Measurements from ENCODE around the gene SEC23IP.

SEC23IP gene

DNA sequence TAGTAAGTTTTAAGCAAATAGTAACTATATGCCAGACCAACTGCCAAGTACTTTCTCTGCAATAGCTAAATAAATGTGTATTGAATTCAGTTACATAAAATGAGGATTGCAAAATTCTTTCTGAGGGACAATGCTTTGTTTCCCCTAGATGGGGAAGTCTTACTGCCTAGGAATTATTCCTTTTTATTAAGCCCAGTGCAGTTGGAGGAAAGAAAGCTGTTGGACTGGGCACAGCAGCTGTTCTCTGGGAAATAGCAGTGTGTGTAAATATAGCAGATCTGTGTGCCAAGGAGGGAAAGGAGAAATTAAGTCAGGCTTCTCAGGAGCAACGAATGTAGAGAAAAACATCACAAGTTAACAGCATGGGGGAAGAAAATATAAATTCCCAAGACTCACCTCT lies 77.1 kb downstream of the SEC23IP start:
- Histone ChIP-seq H3K9me3 (replicated peaks; ENCODE audit: insufficient read depth, low read length) (no peaks in the 10 kb centered on the region), H3K9me2 (replicated peaks; ENCODE audit: insufficient read depth, low read length) (no peaks in the 10 kb centered on the region), H3K79me2 (ENCODE audit: low read length) (no peaks in the 10 kb centered on the region), H3F3A (ENCODE audit: insufficient read depth, low read length) (no peaks in the 10 kb centered on the region), H3K4me1 (ENCODE audit: low read length) (no peaks in the 10 kb centered on the region), H3K36me3 (replicated peaks; ENCODE audit: insufficient read depth, low read length) (no peaks in the 10 kb centered on the region), H3K9ac (ENCODE audit: low read length) (no peak overlapping the region), H3K27ac (ENCODE audit: low read length) (no peak overlapping the region), H2AFZ (ENCODE audit: low read length) (no peak overlapping the region), H3K4me2 (ENCODE audit: low read depth, low read length) (no peak overlapping the region), H3K27me3 (replicated peaks; ENCODE audit: insufficient read depth, low read length) (no peaks in the 10 kb centered on the region), H3K4me3 (ENCODE audit: low read length) (no peak overlapping the region), H4K20me1 (ENCODE audit: insufficient read depth, low read length) (no peaks in the 10 kb centered on the region)
- TF ChIP-seq, protein P1, sequence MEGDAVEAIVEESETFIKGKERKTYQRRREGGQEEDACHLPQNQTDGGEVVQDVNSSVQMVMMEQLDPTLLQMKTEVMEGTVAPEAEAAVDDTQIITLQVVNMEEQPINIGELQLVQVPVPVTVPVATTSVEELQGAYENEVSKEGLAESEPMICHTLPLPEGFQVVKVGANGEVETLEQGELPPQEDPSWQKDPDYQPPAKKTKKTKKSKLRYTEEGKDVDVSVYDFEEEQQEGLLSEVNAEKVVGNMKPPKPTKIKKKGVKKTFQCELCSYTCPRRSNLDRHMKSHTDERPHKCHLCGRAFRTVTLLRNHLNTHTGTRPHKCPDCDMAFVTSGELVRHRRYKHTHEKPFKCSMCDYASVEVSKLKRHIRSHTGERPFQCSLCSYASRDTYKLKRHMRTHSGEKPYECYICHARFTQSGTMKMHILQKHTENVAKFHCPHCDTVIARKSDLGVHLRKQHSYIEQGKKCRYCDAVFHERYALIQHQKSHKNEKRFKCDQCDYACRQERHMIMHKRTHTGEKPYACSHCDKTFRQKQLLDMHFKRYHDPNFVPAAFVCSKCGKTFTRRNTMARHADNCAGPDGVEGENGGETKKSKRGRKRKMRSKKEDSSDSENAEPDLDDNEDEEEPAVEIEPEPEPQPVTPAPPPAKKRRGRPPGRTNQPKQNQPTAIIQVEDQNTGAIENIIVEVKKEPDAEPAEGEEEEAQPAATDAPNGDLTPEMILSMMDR (IDR thresholded peaks at IDR 0.05; ENCODE audit: low read length) = no peak
- no peak for TF ChIP-seq EZH2phosphoT487 (IDR thresholded peaks at IDR 0.05; ENCODE audit: low read length)
- TF ChIP-seq EZH2 (optimal IDR thresholded peaks at IDR 0.05; ENCODE audit: low read depth, low read length) = no peak
- DNase-seq = no peak

DNA sequence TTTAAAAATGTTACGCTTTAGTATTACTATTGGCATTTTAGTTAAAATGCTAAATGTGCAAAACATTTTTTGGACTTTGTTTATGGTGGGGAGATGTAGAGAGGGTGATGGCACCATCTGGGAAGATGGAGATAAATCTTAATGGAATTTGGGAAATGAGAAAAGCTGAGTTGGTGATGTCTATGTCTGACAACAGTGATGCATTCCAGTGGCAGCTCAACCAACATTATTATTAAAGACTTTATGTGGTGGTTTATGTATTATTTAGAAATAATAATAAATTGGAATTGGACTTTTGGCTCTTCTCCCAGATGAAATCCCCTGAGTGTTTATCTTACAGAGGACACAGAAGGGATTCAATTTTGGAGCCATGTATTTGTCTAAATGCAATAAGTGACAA lies 77.6 kb downstream of the SEC23IP start:
- Histone ChIP-seq H4K20me1 (ENCODE audit: insufficient read depth, low read length) (no peaks in the 10 kb centered on the region), H3K9me3 (replicated peaks; ENCODE audit: insufficient read depth, low read length) (no peaks in the 10 kb centered on the region), H3F3A (ENCODE audit: insufficient read depth, low read length) (no peaks in the 10 kb centered on the region), H3K9ac (ENCODE audit: low read length) (no peak overlapping the region), H3K36me3 (replicated peaks; ENCODE audit: insufficient read depth, low read length) (no peaks in the 10 kb centered on the region), H3K4me1 (ENCODE audit: low read length) (no peaks in the 10 kb centered on the region), H3K79me2 (ENCODE audit: low read length) (no peaks in the 10 kb centered on the region), H3K27ac (ENCODE audit: low read length) (no peak overlapping the region), H3K4me2 (ENCODE audit: low read depth, low read length) (no peak overlapping the region), H3K27me3 (replicated peaks; ENCODE audit: insufficient read depth, low read length) (no peaks in the 10 kb centered on the region), H2AFZ (ENCODE audit: low read length) (no peak overlapping the region), H3K4me3 (ENCODE audit: low read length) (no peak overlapping the region), H3K9me2 (replicated peaks; ENCODE audit: insufficient read depth, low read length) (no peaks in the 10 kb centered on the region)
- no peak for DNase-seq
- TF ChIP-seq EZH2 (optimal IDR thresholded peaks at IDR 0.05; ENCODE audit: low read depth, low read length) (no peak), EZH2phosphoT487 (IDR thresholded peaks at IDR 0.05; ENCODE audit: low read length) (no peak)
- TF ChIP-seq, protein P1 (IDR thresholded peaks at IDR 0.05; ENCODE audit: low read length) = no peak

DNA sequence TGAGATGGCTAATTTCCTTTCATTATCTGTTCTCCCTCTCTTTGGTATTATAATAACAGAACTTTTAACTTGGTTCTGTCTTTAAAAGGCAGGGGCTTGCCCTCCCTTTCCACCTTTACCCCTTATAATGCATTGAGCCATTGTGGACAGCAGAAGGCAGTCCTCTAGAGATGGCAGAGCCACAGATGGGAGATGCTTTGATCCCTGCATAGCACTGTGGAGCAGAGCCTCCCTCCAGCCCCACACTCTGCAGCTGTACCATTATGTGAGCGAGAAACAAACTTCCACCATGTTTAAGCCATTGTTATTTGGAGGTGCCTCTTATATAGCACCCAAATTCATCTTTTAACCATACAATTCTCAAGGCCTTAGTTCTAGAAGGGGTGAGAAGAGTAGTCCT lies 78.4 kb downstream of the SEC23IP start:
- Histone ChIP-seq H3K4me2 (ENCODE audit: low read depth, low read length) (no peak overlapping the region), H3K4me1 (ENCODE audit: low read length) (no peaks in the 10 kb centered on the region), H2AFZ (ENCODE audit: low read length) (no peak overlapping the region), H3K36me3 (replicated peaks; ENCODE audit: insufficient read depth, low read length) (no peaks in the 10 kb centered on the region), H4K20me1 (ENCODE audit: insufficient read depth, low read length) (no peaks in the 10 kb centered on the region), H3K27me3 (replicated peaks; ENCODE audit: insufficient read depth, low read length) (no peaks in the 10 kb centered on the region), H3K79me2 (ENCODE audit: low read length) (no peaks in the 10 kb centered on the region), H3K9me2 (replicated peaks; ENCODE audit: insufficient read depth, low read length) (no peaks in the 10 kb centered on the region), H3K4me3 (ENCODE audit: low read length) (no peak overlapping the region), H3K9me3 (replicated peaks; ENCODE audit: insufficient read depth, low read length) (no peaks in the 10 kb centered on the region), H3K27ac (ENCODE audit: low read length) (no peak overlapping the region), H3F3A (ENCODE audit: insufficient read depth, low read length) (no peaks in the 10 kb centered on the region), H3K9ac (ENCODE audit: low read length) (no peak overlapping the region)
- no peak for TF ChIP-seq EZH2phosphoT487 (IDR thresholded peaks at IDR 0.05; ENCODE audit: low read length)
- no peak for TF ChIP-seq EZH2 (optimal IDR thresholded peaks at IDR 0.05; ENCODE audit: low read depth, low read length)
- TF ChIP-seq, protein P1 (IDR thresholded peaks at IDR 0.05; ENCODE audit: low read length) = no peak
- no peak for DNase-seq

Measured in MM.1S (cell line).